ENCODE results near the gene IRF7. TPM values are rescaled to one million over a fixed set of nuclear protein-coding genes. Genes with fewer than 3 reads are reported as not detected.

The IRF7 gene
- total RNA-seq, 1 donor from 2014 or later = 45.3 TPM

DNA sequence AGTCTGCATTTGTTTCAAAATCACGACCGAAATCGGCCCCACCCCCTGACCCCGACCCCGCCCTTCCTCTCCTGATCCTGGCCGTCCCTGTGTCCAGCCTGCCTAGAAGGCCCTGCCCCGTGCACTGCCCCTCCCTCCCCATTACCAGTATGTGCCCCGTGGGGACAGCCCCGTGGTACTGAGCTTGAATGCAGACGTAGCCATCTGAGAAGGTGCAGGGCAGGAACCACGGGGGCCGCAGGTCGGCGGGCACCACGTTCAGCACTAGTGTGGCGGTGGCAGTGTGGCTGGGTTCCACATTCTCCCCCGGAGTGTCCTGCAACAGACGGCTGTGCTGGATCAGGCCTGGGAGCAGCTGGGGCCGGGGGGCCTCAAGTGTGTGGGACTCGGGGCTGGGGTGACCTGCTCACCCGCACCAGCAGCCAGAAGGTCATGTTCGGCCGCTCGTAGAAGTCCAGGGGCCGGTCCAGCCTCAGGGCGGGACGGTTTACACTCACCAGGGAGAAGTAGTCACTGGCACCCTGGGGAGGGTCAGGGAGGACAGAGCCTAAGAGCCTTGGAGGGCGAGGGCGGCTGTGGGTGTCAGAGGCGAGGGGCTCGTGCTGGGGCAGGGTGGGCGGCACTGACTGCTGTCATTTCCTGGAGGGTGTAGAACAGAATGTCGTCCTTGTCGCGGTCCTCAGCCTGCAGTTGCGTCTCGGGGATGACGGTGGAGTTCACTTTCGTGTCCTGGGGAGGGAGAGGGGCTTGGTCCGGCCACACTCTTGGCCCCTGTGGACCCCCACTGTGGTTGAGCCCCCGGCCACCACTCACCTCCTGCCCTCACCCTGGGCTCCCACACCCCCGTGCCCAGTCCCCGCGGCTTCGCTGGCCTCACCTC is 5.4 kb upstream of the IRF7 start:
- Mint-ChIP-seq H3K9me3 (no peaks in the 10 kb centered on the region), H3K4me3 (no peak overlapping the region), H3K36me3 (ENCODE audit: low read depth) (no peaks in the 10 kb centered on the region), H3K4me1 (peaks cover 6% of the 10 kb centered on the region), H3K27me3 (no peaks in the 10 kb centered on the region), H3K27ac (no peak overlapping the region)
- DNase-seq = no peak
- intact Hi-C loops (cut with micrococcal nuclease) = no loop called here

DNA sequence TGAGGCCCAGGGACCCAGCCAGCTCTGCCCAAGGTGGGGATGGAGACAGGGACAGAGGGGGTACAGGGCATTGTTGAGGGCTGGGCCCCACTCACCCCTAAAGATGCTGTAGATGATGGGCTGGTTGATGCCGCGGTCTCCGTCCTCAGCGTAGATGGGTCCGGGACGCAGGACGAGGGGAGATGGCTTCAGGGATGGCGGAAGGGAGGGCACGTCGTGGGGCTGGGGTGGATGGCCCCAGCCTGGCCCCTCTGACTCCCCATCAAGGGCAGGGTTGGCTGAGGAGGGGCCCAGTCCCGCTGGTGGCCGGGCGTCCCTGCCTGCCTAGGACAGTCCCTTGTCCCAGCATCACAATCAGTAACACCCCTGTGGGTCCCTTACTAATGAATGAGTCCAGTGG is 4.5 kb upstream of the IRF7 start:
- intact Hi-C loops (cut with micrococcal nuclease) = no loop called here
- H3K27ac Mint-ChIP-seq = no peak overlapping the region
- DNase-seq = no peak
- no peaks in the 10 kb centered on the region for H3K9me3 Mint-ChIP-seq
- H3K36me3 Mint-ChIP-seq (ENCODE audit: low read depth) = peaks cover 2% of the 10 kb centered on the region
- no peaks in the 10 kb centered on the region for H3K27me3 Mint-ChIP-seq
- no peak overlapping the region for H3K4me3 Mint-ChIP-seq
- H3K4me1 Mint-ChIP-seq = peaks cover 8% of the 10 kb centered on the region

DNA sequence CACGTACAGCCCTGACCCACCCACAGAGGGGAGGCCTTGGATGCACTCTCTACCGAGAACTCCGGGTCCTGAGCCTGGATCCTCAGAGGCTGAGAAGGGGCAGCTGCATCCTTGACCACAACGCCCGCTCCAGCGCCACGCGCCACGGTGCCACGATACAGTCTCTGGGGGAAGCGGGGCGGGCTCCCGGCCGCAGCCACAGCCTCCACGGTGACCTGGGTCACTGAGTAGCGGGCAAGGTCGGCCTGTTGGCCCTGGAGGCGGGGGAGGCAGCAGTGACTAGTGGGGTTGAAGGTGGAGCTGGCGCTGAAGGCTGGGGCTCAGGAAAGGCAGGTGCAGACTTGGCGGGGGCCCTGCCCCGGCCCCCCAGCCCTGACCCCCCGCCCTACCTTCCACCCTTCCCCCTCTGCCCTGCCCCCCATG is 3.9 kb upstream of the IRF7 start:
- no peak for DNase-seq
- H3K4me1 Mint-ChIP-seq = peaks cover 9% of the 10 kb centered on the region
- no peaks in the 10 kb centered on the region for H3K9me3 Mint-ChIP-seq
- H3K36me3 Mint-ChIP-seq (ENCODE audit: low read depth) = peaks cover 2% of the 10 kb centered on the region
- no peaks in the 10 kb centered on the region for H3K27me3 Mint-ChIP-seq
- H3K4me3 Mint-ChIP-seq = no peak overlapping the region
- intact Hi-C loops (cut with micrococcal nuclease) = loop anchor here (5.0 kb wide), 1 partner anchor 42 kb away; the partner anchor contains the start of gene PHRF1
- no peak overlapping the region for H3K27ac Mint-ChIP-seq

DNA sequence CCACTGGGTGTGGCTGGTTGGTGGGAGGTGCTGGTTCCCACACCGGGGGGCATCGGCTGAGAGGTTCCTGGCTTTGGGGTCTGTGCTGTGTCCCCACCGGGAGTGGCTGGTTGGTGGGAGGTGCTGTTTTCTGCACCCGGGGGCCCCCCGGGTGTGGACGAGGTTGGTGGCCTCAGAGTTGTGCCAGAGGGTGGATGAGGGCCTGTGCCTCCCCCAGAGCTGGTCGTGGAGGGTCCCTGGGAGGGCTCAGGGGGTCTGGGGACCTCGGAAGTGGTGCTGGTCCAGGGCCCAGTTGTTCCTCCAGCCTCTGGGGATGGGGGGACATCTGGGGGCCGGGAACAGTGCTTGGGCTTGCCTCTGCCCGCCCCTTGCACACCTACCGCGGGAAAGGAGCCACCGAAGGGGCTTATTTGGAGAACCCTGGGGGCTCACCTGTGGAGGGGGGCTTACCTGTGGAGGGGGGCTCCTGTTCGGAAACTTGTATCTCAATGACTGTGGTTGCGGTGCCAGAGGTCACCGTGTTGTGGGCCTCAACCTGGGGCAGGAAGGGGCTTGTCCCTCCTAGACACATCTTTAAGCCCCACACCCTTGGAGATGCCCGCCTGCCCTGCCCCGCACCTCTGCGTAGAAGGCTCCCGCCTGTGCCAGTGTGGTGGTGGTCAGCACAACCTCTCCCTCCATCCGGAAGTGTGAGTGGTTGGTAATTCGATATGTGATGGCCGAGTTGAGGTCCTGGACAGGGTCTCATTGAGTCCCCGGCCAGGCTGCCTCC is 3.3 kb upstream of the IRF7 start:
- H3K36me3 Mint-ChIP-seq (ENCODE audit: low read depth) = peaks cover 8% of the 10 kb centered on the region
- intact Hi-C loops (cut with micrococcal nuclease) = loop anchor here (5.0 kb wide), 1 partner anchor 42 kb away; the partner anchor contains the start of gene PHRF1
- peaks cover 15% of the 10 kb centered on the region for H3K4me1 Mint-ChIP-seq

DNA sequence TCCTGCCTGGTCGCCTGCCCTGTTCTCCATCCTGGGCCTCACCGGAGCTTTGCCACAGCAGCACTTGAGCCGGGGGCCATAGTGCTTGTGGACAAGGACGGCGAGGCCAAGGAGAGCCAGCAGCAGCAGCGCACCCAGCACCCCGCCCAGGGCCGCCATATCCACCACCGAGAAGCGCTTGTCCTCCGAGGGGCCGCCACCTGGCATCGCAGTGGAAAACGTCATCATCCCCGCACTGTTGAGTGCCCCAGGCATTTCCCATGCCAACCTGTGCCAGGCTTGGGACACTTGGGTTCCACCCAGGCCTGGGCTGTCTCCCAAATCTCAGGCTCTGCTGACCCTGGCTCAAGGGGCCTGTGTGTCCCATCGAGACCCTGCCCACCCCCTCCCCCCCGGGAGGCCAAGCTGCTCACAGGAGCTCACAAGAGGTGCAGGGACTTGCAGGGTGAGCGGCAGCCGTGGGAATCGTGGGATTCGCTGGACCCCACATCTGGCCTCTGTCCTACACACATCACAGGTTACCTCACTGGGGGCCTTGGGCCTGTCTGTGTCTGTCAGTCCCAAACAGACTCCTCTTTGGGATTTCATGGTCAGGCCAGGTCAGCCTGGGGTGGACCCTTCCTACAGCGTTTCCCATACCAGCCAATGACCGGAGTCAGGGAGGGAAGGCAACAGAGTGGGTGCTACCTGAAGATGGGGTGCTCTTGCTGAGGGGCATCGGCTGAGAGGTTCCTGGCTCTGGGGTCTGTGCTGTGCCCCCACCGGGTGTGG is 2.3 kb upstream of the IRF7 start:
- Mint-ChIP-seq H3K9me3 (no peaks in the 10 kb centered on the region), H3K27ac (no peak overlapping the region), H3K27me3 (no peaks in the 10 kb centered on the region), H3K36me3 (ENCODE audit: low read depth) (peaks cover 9% of the 10 kb centered on the region), H3K4me1 (peaks cover 17% of the 10 kb centered on the region), H3K4me3 (no peak overlapping the region)
- intact Hi-C loops (cut with micrococcal nuclease) = loop anchor here (5.0 kb wide), 1 partner anchor 41 kb away; the partner anchor contains the start of gene PHRF1
- DNase-seq = peak; percentile 60

More for the DNA sequence above, 3.3 kb upstream of the IRF7 start:
- H3K4me3 Mint-ChIP-seq = no peak overlapping the region
- no peaks in the 10 kb centered on the region for H3K27me3 Mint-ChIP-seq
- H3K9me3 Mint-ChIP-seq = no peaks in the 10 kb centered on the region
- H3K27ac Mint-ChIP-seq = no peak overlapping the region
- no peak for DNase-seq

DNA sequence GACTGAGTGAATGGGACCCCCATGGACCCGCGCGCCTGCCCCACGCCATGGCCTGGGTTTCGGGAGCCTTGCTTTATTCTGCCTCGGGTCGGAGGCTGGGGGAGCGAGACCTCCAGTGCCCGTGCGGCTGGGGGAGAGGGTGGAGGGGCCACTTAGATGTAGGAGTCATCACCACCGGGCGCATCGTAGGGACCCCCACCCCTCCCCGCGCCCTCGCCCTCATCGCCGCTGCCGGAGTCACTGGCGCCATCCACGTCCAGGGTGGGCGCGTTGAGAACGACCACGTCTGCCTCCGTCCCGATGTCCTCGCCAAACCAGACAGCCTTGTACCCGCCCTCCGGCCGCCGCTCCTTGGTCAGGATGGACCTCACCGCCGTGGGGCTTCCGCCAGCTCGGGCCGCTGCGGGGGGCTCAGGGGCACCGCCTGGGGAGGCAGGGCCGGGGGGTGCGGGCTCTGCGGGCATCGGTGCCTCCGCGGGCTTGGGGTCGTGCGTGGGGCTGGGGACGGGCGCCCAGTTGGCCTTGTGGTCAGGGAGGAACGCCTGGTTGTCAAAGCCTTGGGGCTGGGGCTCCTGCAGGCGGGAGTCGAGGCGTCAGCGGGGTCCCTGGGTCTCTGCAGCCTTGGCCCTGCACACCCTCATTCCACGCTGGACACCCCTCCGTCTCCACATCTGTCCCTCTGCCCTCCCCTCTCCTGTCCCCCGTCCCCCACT is 1.6 kb upstream of the IRF7 start:
- intact Hi-C loops (cut with micrococcal nuclease) = loop anchor here (5.0 kb wide), 1 partner anchor 40 kb away; the partner anchor contains the start of gene PHRF1
- peaks cover 12% of the 10 kb centered on the region for H3K36me3 Mint-ChIP-seq (ENCODE audit: low read depth)
- no peaks in the 10 kb centered on the region for H3K9me3 Mint-ChIP-seq
- H3K4me3 Mint-ChIP-seq = no peak overlapping the region
- no peaks in the 10 kb centered on the region for H3K27me3 Mint-ChIP-seq
- H3K4me1 Mint-ChIP-seq = peaks cover 17% of the 10 kb centered on the region
- DNase-seq = peak; percentile 56
- no peak overlapping the region for H3K27ac Mint-ChIP-seq

DNA sequence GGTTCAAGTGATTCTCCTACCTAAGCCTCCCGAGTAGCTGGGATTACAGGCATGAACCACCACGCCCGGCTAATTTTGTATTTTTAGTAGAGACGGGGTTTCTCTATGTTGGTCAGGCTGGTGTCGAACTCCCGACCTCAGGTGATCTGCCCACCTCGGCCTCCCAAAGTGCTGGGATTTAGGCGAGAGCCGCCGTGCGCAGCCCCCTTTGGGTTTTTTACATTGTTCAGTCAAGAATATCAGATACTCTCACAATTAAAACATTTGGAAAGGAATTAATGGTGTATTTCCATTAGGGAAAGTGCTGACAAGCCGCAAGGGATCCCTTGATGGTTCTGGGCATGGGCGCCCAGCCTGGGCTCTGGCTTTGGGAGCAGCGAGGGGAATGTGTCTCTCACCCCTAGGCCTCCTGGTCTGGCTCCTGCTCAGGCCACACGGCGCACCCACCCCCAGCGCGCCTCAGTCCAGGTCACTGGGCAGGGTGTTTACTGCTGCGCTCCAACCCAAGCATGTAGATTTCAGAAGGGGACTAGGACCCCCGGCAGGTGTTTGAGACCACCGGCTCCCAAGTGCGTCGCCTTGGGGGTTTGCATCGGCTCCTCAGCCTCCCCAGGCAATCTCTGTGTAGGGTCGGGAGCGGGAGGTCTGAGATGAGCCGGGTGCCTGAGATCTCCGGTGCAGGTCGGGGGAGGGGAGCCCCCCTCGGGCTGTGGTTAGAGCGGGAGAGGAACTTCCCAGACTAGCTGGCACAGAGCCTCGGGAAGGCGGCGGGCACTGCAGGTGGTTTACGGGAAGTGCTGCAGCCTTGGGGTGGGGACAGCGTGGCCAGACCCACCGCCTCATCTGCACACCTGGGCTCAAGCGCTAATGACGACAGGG is 809 bp upstream of the IRF7 start:
- intact Hi-C loops (cut with micrococcal nuclease) = loop anchor here (5.0 kb wide), 1 partner anchor 39 kb away; the partner anchor contains the start of gene PHRF1
- peaks cover 20% of the 10 kb centered on the region for H3K4me1 Mint-ChIP-seq
- no peaks in the 10 kb centered on the region for H3K9me3 Mint-ChIP-seq
- H3K27me3 Mint-ChIP-seq = no peaks in the 10 kb centered on the region
- peaks cover 19% of the 10 kb centered on the region for H3K36me3 Mint-ChIP-seq (ENCODE audit: low read depth)
- DNase-seq = peak; percentile 60
- peak overlapping the region; percentile 89 for H3K27ac Mint-ChIP-seq
- H3K4me3 Mint-ChIP-seq = peak overlapping the region; percentile 89

DNA sequence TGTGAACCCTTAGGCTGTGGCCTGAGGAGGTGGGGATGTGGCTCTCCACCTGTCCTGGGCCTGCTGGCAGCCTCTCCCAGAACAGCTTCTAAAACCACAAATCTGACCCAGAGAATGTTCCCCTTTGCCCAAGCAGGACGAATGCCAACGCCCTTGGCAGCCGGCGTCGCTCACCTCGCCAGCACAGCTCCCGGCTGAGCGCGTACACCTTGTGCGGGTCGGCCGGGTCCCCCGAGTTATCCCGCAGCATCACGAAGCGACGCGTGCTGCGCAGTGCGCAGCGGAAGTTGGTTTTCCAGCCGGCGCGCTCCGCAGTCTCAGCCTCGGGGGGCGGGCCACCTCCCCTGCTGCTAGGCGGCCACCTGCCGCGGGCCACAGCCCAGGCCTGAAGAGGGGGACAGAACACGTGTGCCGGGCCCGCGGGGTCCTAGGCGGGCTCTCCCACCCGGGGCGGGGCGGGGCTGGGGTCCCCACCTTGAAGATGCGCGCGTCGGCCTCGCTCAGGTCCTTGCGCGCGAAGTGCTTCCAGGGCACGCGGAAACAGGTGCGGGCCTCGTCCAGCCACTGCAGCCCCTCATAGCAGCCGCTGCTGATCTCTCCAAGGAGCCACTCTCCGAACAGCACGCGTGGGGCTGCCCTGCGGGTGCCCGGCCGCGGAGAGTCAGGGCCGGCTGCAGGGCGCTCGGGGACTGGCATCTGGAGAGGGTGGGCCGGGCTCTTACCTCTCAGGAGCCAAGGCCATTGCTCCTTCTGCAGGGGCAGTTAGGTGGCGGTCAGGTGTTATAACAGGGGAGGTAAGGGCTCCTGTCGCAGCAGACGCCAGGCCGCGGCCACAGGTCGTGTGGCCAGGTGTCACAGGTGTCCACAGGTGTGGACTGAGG is 887 bp downstream of the IRF7 start:
- no peaks in the 10 kb centered on the region for H3K27me3 Mint-ChIP-seq
- peaks cover 25% of the 10 kb centered on the region for H3K36me3 Mint-ChIP-seq (ENCODE audit: low read depth)
- DNase-seq = peak; percentile 73
- no peaks in the 10 kb centered on the region for H3K9me3 Mint-ChIP-seq
- intact Hi-C loops (cut with micrococcal nuclease) = loop anchor here (5.0 kb wide), 1 partner anchor 38 kb away; the partner anchor contains the start of gene PHRF1
- H3K4me3 Mint-ChIP-seq = peak overlapping the region; percentile 89
- peaks cover 20% of the 10 kb centered on the region for H3K4me1 Mint-ChIP-seq
- H3K27ac Mint-ChIP-seq = peak overlapping the region; percentile 89

DNA sequence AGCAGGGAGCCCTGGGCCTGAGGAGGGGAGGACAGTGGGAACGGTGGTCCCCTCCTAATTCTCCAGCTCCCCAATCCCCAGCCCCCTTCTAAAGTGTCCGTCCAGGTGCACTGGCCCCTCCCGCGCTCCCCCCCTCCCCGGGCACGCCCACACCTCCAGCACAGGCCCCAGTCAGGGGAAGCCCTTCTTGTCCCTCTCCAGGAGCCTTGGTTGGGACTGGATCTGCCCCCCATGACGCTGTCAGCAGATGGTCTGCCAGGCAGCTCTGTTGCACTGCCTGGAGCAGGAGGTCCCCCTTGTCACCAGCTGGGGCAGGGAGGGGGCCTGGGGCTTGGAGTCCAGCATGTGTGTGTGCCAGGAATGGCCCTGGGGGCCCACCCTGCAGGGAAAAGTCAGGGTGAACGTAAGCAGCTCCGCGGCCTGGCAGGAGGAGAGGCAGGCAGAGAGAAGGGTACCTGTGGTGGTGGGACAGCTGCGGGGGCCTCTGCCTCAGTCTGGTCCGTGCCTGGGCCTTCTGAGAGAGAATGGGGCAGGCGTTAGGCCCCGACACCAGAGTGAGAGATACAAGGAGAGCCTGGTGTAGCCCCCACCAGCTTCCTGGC is 1.6 kb downstream of the IRF7 start:
- Mint-ChIP-seq H3K4me3 (peak overlapping the region; percentile 89), H3K9me3 (no peaks in the 10 kb centered on the region), H3K27ac (peak overlapping the region; percentile 81), H3K36me3 (ENCODE audit: low read depth) (peaks cover 28% of the 10 kb centered on the region), H3K4me1 (peaks cover 20% of the 10 kb centered on the region), H3K27me3 (no peaks in the 10 kb centered on the region)
- intact Hi-C loops (cut with micrococcal nuclease) = no loop called here
- peak; percentile 69 for DNase-seq

DNA sequence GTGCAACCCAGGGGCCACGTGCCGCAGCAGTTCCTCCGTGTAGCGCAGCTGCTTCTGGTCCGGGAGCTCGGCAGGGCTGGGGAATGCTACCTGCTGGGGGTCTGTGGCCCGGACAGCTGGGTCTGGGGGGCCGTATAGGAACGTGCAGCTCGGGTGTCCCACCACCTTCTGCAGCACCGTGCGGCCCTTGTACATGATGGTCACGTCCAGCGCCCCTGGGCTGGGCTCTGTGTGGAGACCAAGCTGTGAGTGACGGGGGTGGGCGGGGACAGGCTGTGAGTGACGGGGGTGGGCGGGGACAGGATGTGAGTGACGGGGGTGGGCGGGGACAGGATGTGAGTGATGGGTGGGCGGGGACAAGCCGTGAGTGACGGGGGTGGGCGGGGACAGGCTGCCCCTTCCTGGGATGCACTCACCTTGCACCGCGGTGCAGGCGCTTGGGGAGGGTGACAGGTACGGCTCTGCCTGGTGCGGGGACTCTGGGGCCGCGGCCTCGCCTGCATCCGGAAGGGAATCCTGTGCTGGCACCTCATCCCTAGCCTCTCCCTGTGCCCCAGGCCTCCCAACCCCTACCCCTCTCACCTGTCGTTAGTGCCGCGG is 2.3 kb downstream of the IRF7 start:
- Mint-ChIP-seq H3K4me3 (peak overlapping the region; percentile 89), H3K27ac (peak overlapping the region; percentile 81)
- peak; percentile 88 for DNase-seq

DNA sequence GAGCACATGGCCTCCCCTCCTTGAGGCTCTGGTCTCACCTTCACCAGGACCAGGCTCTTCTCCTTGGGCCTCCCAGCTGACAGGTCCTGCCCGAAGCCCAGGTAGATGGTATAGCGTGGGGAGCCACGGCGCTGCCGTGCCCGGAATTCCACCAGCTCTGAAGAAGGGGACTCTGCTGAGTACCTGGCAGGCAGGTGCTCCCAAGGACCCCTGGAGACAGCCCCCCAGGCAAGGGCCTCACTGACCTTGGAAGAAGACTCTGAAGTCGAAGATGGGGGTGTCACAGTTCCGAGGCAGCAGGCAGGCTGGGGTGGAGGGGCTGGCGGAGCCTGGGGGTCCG is 2.8 kb downstream of the IRF7 start:
- Mint-ChIP-seq H3K4me3 (peak overlapping the region; percentile 12), H3K27ac (no peak overlapping the region), H3K9me3 (no peaks in the 10 kb centered on the region), H3K36me3 (ENCODE audit: low read depth) (peaks cover 34% of the 10 kb centered on the region), H3K27me3 (no peaks in the 10 kb centered on the region), H3K4me1 (peaks cover 20% of the 10 kb centered on the region)
- peak; percentile 66 for DNase-seq
- intact Hi-C loops (cut with micrococcal nuclease) = no loop called here

More for the DNA sequence above, 2.3 kb downstream of the IRF7 start:
- Mint-ChIP-seq H3K36me3 (ENCODE audit: low read depth) (peaks cover 31% of the 10 kb centered on the region), H3K4me1 (peaks cover 20% of the 10 kb centered on the region), H3K9me3 (no peaks in the 10 kb centered on the region), H3K27me3 (no peaks in the 10 kb centered on the region)
- intact Hi-C loops (cut with micrococcal nuclease) = no loop called here
